MG63 (cell line): ENCODE measurements around the gene GRK5. TPM values are rescaled to one million over a fixed set of nuclear protein-coding genes. Genes with fewer than 3 reads are reported as not detected.

Experiments
- DNase-seq: peaks from one replicate; pipeline ENCODE4 v3.0.0-alpha.2; 2020
- H3K27me3 ChIP-seq: fragments of 250-450 bp; sonication (Bioruptor Pico); 2 replicates; pipeline ENCODE4 v1.5.1; 2020; ENCODE audit warnings: mild to moderate bottlenecking, moderate library complexity
- H3K36me3 ChIP-seq: fragments of 250-450 bp; sonication (Bioruptor Pico); 2 replicates; pipeline ENCODE4 v1.5.1; 2020; ENCODE audit warnings: mild to moderate bottlenecking, moderate library complexity
- H3K4me3 ChIP-seq: fragments of 250-450 bp; sonication (Bioruptor Pico); 2 replicates; pipeline ENCODE4 v1.5.1; 2020; ENCODE audit warnings: mild to moderate bottlenecking, moderate library complexity
- H3K9me3 ChIP-seq: fragments of 250-450 bp; sonication (Bioruptor Pico); 2 replicates; pipeline ENCODE4 v1.5.1; 2020; ENCODE audit warnings: mild to moderate bottlenecking, moderate library complexity
- total RNA-seq: library from RNA; depleted of rRNA; stranded (reverse); fragments of >200 nt; shearing (Covaris generic); gene quantifications from 2 replicates; pipeline ENCODE4 v1.2.3, GENCODE V29; 2014; ENCODE audit warnings: low replicate concordance

Gene GRK5
- total RNA-seq, 1 experiment from 2014 or later, result 22.8 TPM

DNA sequence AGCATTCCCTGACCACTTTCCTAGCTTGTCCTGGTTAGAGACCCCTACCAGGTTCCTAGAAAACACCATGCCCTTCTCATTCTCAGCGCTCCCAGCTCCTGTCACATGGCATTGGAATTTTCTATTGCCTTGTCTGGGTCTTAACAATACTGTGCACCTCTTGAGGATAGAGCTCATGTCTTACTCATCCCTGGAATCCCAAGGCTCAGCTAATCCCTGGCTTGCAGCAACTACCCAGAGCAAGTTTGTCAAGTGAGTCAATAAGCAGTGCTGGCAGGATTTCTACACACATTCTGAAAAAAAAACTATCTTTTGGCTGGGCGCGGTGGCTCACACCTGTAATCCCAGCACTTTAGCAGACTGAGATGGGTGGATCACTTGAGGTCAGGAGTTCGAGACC is 17.0 kb upstream of the GRK5 start:
- no peaks in the 10 kb centered on the region for H3K27me3 ChIP-seq
- H3K36me3 ChIP-seq, result no peaks in the 10 kb centered on the region
- peak; percentile 89 for DNase-seq
- H3K4me3 ChIP-seq, result no peak overlapping the region
- no peaks in the 10 kb centered on the region for H3K9me3 ChIP-seq

- H3K27me3 ChIP-seq, result no peaks in the 10 kb centered on the region
- H3K9me3 ChIP-seq, result no peaks in the 10 kb centered on the region
- no peak overlapping the region for H3K4me3 ChIP-seq
- H3K36me3 ChIP-seq, result no peaks in the 10 kb centered on the region
- no peak for DNase-seq
Measured at GRCh38 chr10:119190954-119191785, 16.2 kb upstream of the GRK5 start.

DNA sequence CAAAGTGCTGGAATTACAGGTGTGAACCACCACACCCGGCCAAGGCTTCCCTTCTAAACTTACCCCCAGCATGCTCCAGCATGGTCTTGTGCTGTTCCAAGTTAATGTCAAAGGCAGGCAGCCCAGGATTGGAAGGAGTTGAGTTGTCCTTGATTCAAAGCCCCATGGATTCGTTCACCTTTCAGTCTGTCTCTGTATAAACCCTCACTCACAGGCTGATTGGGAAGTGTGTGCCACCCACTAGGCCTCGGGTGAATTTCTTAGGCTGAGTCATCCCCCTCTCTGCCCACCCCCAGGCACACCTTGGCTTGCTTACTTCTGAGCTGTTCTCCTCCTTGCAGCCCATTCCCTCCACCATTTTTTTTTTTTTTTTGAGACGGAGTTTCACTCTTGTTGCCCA is 15.5 kb upstream of the GRK5 start:
- Histone ChIP-seq H3K4me3 (no peak overlapping the region), H3K9me3 (no peaks in the 10 kb centered on the region), H3K36me3 (no peaks in the 10 kb centered on the region), H3K27me3 (no peaks in the 10 kb centered on the region)
- DNase-seq, result peak; percentile 20

- DNase-seq, result peak; percentile 27
- H3K9me3 ChIP-seq, result no peaks in the 10 kb centered on the region
- no peaks in the 10 kb centered on the region for H3K36me3 ChIP-seq
- no peak overlapping the region for H3K4me3 ChIP-seq
- no peaks in the 10 kb centered on the region for H3K27me3 ChIP-seq
Measured at GRCh38 chr10:119197921-119198320, 9.4 kb upstream of the GRK5 start.

DNA sequence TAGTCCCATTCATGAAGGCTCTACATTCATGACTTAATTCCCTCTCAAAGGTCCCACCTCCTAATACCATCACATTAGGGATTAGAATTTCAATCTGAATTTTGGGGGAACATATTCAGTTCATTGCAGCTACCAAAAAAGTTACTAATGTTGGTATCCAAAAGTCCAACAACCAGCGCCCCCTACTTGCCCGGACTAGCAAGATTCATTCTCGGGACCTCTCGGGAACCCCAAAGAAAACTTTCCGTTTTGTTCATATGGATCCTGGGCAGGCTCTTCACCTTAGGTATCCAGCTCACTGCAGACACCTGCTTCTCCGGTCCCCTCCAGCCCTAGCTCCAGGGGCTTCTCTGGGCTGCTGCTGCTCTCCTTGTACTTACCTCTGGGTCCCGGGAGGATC is 8.9 kb upstream of the GRK5 start:
- DNase-seq, result no peak
- Histone ChIP-seq H3K27me3 (no peaks in the 10 kb centered on the region), H3K36me3 (no peaks in the 10 kb centered on the region), H3K9me3 (no peaks in the 10 kb centered on the region), H3K4me3 (no peak overlapping the region)

DNA sequence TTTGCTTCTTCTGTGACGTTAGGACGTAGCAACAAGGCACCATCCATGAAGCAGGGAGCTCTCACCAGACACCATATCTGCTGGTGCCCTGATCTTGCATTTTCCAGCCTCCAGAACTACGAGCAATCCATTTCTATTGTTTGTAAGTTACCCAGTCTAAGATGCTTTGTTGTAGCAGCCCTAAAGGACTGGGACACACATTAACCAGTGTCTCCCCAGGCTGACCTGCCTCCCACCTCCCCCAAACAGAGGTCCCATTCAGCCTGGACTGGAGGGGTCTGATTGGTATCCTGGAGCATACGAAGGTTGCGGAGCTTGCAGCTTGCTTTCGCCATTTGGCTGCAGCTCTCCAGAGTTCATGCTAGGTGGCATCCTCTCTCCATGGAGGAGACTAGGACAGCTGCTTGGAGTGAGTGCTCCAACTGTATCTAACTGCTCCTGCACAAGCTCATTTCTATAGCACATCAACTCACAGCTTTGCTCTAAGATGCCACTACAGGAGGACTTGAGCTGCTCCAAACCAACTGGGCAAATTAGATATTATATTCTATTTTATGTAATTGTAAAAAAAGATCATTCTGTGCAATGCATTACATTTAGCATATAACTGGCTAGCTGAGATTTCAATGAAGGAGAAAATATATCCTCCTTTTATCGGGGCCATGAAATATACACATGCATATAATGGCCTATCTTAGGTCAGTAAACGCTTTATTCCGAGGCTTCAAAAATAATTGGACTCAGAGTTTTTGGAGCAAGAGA is 8.0 kb upstream of the GRK5 start:
- H3K4me3 ChIP-seq, result no peak overlapping the region

GRCh38 chr10:119201233-119201632 is 6.1 kb upstream of the GRK5 start:
- DNase-seq, result no peak
- H3K27me3 ChIP-seq, result no peaks in the 10 kb centered on the region
- no peaks in the 10 kb centered on the region for H3K36me3 ChIP-seq
- H3K4me3 ChIP-seq, result no peak overlapping the region
- no peaks in the 10 kb centered on the region for H3K9me3 ChIP-seq

More for the DNA sequence above, 8.0 kb upstream of the GRK5 start:
- H3K9me3 ChIP-seq, result no peaks in the 10 kb centered on the region
- H3K27me3 ChIP-seq, result no peaks in the 10 kb centered on the region
- H3K36me3 ChIP-seq, result no peaks in the 10 kb centered on the region
- peak; percentile 52 for DNase-seq

GRCh38 chr10:119203006-119203405 is 4.4 kb upstream of the GRK5 start:
- Histone ChIP-seq H3K4me3 (no peak overlapping the region), H3K36me3 (no peaks in the 10 kb centered on the region), H3K9me3 (no peaks in the 10 kb centered on the region), H3K27me3 (no peaks in the 10 kb centered on the region)
- DNase-seq, result no peak

- no peaks in the 10 kb centered on the region for H3K27me3 ChIP-seq
- peak; percentile 38 for DNase-seq
- no peaks in the 10 kb centered on the region for H3K36me3 ChIP-seq
- no peaks in the 10 kb centered on the region for H3K9me3 ChIP-seq
- H3K4me3 ChIP-seq, result peak overlapping the region; percentile 65
Measured at GRCh38 chr10:119205894-119206602, 1.3 kb upstream of the GRK5 start.

GRCh38 chr10:119206603-119207365 is 587 bp upstream of the GRK5 start:
- Histone ChIP-seq H3K4me3 (peak overlapping the region; percentile 65), H3K27me3 (no peaks in the 10 kb centered on the region), H3K36me3 (peaks cover 3% of the 10 kb centered on the region), H3K9me3 (no peaks in the 10 kb centered on the region)
- peak; percentile 70 for DNase-seq

DNA sequence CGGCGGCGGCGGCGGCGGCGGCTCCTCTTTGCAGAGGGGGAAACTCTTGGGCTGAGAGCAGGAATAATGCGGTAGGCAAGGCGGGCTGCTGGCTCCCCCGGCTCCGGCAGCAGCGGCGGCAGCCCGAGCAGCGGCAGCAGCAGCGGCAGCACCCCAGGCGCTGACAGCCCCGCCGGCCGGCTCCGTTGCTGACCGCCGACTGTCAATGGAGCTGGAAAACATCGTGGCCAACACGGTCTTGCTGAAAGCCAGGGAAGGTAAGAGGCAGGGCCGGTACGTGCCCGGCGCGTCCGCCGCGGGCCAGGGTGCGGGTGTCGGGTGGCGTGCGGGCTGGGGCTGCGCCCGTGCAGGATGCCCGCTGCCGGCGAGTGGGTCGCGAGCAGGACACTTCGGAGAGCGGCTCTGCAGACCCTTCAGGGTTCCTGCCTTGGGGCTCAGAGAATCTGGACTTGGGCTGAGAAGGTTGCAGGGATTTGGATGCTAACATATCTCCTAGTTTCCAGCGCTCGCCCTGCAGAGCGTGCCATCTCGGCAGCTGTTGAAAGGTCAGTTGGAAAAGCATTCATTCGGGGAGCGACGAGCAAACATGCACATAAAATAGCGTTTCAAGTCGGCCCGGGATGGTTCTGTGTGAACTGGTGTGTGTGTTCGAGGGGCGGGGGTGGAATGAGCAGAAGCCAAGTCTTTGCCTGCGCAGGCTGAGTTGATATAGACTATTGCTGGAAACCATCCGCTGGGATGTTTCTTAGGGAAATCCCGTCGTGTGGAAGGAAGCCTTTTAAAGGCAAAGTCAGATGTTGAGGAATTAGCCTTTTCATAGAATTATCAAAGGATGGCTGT is 562 bp downstream of the GRK5 start:
- Histone ChIP-seq H3K27me3 (no peaks in the 10 kb centered on the region), H3K4me3 (peak overlapping the region; percentile 65), H3K36me3 (peaks cover 11% of the 10 kb centered on the region), H3K9me3 (no peaks in the 10 kb centered on the region)
- DNase-seq, result peak; percentile 59

- Histone ChIP-seq H3K4me3 (peak overlapping the region; percentile 65), H3K36me3 (peaks cover 14% of the 10 kb centered on the region), H3K9me3 (no peaks in the 10 kb centered on the region), H3K27me3 (no peaks in the 10 kb centered on the region)
- DNase-seq, result no peak
Measured at GRCh38 chr10:119208553-119208940, 1.2 kb downstream of the GRK5 start.

DNA sequence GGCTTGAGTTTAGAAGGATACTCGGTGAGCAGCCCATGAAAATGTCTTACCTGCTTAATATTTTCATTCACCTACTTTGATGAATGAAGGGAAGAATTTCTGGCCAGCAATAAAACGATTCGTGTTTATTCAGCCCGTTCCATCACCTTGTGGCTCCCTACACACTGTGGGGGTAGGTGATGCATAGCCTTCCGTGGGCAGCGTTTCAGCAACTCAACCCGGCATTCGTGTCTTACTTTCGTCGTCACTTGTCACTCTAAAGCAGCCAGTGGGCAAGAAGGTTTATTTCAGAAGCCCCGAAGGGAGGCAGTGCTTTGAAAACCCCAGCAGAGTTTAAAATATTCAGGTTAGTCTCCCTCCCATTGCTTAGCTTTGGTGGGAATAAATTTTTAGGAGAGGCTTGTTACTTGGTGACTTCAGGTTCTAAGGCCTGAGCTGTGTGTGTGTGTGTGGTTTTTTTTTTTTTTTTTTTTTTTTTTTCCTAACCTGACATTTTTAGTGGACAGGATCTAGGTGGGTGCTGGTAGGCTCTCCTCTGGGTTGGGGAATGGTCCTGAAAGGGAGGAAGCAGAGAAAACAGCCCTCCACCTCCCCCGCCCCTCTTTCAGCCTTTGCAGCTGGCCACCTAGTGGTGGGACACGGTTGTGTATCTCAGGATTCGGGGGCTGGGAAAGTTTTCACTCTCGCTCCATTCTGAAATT is 1.8 kb downstream of the GRK5 start:
- no peaks in the 10 kb centered on the region for H3K9me3 ChIP-seq
- H3K27me3 ChIP-seq, result no peaks in the 10 kb centered on the region
- H3K36me3 ChIP-seq, result peaks cover 14% of the 10 kb centered on the region
- H3K4me3 ChIP-seq, result peak overlapping the region; percentile 65
- peak; percentile 56 for DNase-seq

- Histone ChIP-seq H3K4me3 (peak overlapping the region; percentile 65), H3K9me3 (no peaks in the 10 kb centered on the region), H3K27me3 (no peaks in the 10 kb centered on the region), H3K36me3 (peaks cover 14% of the 10 kb centered on the region)
- DNase-seq, result no peak
Measured at GRCh38 chr10:119209736-119210355, 2.5 kb downstream of the GRK5 start.

DNA sequence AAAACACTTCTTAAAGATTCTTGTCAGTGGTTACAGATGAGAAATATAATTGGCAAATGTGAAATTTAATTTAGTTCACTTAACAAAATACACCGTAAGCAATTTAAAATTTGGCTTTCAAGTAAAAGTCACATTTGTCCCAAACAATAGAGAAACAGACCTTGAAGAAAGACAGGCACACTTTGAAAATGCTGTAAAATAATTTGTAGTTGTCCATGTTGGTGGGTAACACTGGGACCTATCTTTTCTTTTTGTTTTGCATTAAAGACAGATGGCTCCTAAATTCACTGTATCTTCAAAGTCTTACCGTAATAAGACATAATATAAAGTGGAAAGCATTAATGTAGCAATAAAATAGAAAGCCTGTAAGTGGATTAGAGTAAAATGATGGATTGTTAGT is 3.3 kb downstream of the GRK5 start:
- no peaks in the 10 kb centered on the region for H3K9me3 ChIP-seq
- no peak for DNase-seq
- no peak overlapping the region for H3K4me3 ChIP-seq
- no peaks in the 10 kb centered on the region for H3K27me3 ChIP-seq
- H3K36me3 ChIP-seq, result peaks cover 14% of the 10 kb centered on the region
